GM12872 (cell line): ENCODE measurements around the gene C19orf18.

ENCODE experiments used
- CTCF ChIP-seq: IDR thresholded peaks from 3 replicates; pipeline ENCODE4 v1.5.1; 2011; ENCODE audit warnings: low read depth, mild to moderate bottlenecking, low read length, moderate library complexity; ENCODE audit not compliant: insufficient read depth

The C19orf18 gene

GRCh38 chr19:58009301-58009665 lies 34.9 kb upstream of the C19orf18 start:
- no peak for TF ChIP-seq CTCF

- 0 out of 3 replicates have a peak, but pooled peaks have one; percentile 21 for TF ChIP-seq CTCF
Measured at GRCh38 chr19:58007285-58007684, 33.0 kb upstream of the C19orf18 start.

GRCh38 chr19:58003174-58003828 lies 29.0 kb upstream of the C19orf18 start:
- TF ChIP-seq CTCF = no peak

- no peak for TF ChIP-seq CTCF
Measured at GRCh38 chr19:58002384-58003173, 28.2 kb upstream of the C19orf18 start, which contains the start of gene ZNF606. Gene ZNF606, minus strand, starts transcription at chr19:58002820. Its CDS starts 1,501 bp downstream, at chr19:58001319.

- no peak for TF ChIP-seq CTCF
Measured at GRCh38 chr19:58001895-58002369, 27.6 kb upstream of the C19orf18 start.

GRCh38 chr19:58000677-58001076 lies 26.3 kb upstream of the C19orf18 start:
- no peak for TF ChIP-seq CTCF

- no peak for TF ChIP-seq CTCF
Measured at GRCh38 chr19:57992841-57993240, 18.5 kb upstream of the C19orf18 start.
